Tibial artery (tissue), 4 donors: ENCODE results near the gene MGA.

Source experiments
- DNase-seq, 2 donors: peaks; one replicate each; pipeline ENCODE4 v3.0.0-alpha.2; 2019
- H3K27ac ChIP-seq, 2 donors: fragments of 200-600 bp; sonication (generic) in 1 of 2; 1 replicate in 1 of 2; 2 replicates in 1 of 2; pipeline ENCODE4 v1.5.1; 2018 to 2019; ENCODE audit warnings: mild to moderate bottlenecking in 1 of 2
- H3K27me3 ChIP-seq, 2 donors: fragments of 200-600 bp; sonication (generic) in 1 of 2; one replicate each; pipeline versions ENCODE4 v1.5.1 to v1.6.0; 2016 to 2019
- H3K36me3 ChIP-seq, 3 donors: fragments of 200-600 bp; sonication (generic) in 2 of 3; one replicate each; pipeline ENCODE4 v1.5.1; 2016 to 2019; ENCODE audit warnings: mild to moderate bottlenecking in 2 of 3
- H3K4me1 ChIP-seq, 4 donors: fragments of 200-600 bp; sonication (generic) in 2 of 4; 1 replicate in 3 of 4; 2 replicates in 1 of 4; pipeline ENCODE4 v1.5.1; 2016 to 2019
- H3K4me3 ChIP-seq, 2 donors: fragments of 200-600 bp; sonication (generic) in 1 of 2; 1 replicate in 1 of 2; 2 replicates in 1 of 2; pipeline ENCODE4 v1.5.1; 2018 to 2019; ENCODE audit warnings: mild to moderate bottlenecking in 2 of 2
- H3K9me3 ChIP-seq, 3 donors: fragments of 200-600 bp; sonication (generic) in 1 of 3; one replicate each; pipeline ENCODE4 v1.5.1; 2016 to 2019
- intact Hi-C: fragments of 100-400 bp; cut with DNase I; formaldehyde crosslinking; loops from one replicate; pipeline ENCODE4 v1.15.0; 2023; ENCODE audit warnings: low total_unique reads
- TF ChIP-seq, protein P1 (sequence below), 2 experiments: fragments of 200-600 bp in 1 of 2; fragments of 450-650 bp in 1 of 2; IDR thresholded peaks; one replicate each; pipeline ENCODE4 v1.5.1; 2017 to 2019; ENCODE audit warnings: antibody characterized with exemption in 2 of 2, mild to moderate bottlenecking in 1 of 2, moderate library complexity in 1 of 2

The MGA gene

DNA sequence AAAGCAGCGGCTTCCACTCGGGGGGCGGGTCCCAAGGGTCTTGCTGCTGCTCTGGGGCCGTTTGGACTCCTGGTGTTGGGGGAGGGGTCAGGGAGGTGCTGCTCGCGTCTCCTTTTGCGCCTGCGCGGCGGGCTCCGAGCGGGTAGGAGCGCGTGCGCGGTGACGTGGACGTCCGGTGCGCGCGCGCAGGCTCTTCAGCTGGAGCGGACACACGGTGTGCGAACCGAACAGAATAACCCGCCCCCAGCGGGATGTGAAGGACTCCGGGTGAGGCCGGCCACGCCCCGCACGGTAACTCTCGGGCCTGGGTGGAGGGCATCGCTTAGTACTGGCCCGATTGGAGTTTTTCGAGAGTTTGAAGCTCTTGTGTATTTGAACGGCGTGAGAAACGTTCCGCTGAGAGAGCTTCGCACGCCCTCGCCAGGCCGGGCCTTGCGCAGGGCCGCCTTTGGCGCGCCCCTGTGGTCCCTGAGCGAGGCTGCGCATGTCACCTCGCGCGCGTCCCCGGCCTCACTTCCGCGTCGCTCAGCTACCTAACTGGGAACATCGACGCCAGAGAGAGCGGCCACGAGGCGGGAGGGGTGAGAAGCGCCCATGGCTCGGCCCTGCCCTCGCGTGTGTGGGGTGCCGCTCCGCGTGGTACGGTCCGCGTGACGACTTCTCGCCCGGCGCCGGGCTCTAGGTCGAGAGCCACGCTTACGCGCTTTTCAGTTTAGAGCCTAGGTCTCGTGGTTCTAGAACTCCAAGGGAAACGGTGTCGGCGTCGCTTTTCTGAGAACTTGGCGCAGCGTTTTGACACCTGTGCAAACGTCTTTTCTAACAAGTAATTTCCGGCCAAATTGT is at the start of gene MGA:
Gene MGA (plus strand): TSS at position 171 of the 843 bp plus-strand sequence.
- Histone ChIP-seq H3K36me3 (no peaks in the 10 kb centered on the region), H3K9me3 (no peaks in the 10 kb centered on the region), H3K4me1 (peaks cover 0 to 32% (median 14%) of the 10 kb centered on the region in 4 donors), H3K27me3 (no peaks in the 10 kb centered on the region), H3K27ac (peak within 1 kb of the TSS; percentile 75 to 82), H3K4me3 (peak within 1 kb of the TSS; percentile 53 to 62)
- TF ChIP-seq, protein P1, sequence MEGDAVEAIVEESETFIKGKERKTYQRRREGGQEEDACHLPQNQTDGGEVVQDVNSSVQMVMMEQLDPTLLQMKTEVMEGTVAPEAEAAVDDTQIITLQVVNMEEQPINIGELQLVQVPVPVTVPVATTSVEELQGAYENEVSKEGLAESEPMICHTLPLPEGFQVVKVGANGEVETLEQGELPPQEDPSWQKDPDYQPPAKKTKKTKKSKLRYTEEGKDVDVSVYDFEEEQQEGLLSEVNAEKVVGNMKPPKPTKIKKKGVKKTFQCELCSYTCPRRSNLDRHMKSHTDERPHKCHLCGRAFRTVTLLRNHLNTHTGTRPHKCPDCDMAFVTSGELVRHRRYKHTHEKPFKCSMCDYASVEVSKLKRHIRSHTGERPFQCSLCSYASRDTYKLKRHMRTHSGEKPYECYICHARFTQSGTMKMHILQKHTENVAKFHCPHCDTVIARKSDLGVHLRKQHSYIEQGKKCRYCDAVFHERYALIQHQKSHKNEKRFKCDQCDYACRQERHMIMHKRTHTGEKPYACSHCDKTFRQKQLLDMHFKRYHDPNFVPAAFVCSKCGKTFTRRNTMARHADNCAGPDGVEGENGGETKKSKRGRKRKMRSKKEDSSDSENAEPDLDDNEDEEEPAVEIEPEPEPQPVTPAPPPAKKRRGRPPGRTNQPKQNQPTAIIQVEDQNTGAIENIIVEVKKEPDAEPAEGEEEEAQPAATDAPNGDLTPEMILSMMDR (IDR thresholded peaks at IDR 0.05) = no peak
- peak; percentile 82 to 92 for DNase-seq
- intact Hi-C loops = loop anchor here (5.0 to 10.0 kb wide), 2 partner anchors 38 to 856 kb away; partner anchors contain the start of genes DNAJC17 and ZFYVE19

DNA sequence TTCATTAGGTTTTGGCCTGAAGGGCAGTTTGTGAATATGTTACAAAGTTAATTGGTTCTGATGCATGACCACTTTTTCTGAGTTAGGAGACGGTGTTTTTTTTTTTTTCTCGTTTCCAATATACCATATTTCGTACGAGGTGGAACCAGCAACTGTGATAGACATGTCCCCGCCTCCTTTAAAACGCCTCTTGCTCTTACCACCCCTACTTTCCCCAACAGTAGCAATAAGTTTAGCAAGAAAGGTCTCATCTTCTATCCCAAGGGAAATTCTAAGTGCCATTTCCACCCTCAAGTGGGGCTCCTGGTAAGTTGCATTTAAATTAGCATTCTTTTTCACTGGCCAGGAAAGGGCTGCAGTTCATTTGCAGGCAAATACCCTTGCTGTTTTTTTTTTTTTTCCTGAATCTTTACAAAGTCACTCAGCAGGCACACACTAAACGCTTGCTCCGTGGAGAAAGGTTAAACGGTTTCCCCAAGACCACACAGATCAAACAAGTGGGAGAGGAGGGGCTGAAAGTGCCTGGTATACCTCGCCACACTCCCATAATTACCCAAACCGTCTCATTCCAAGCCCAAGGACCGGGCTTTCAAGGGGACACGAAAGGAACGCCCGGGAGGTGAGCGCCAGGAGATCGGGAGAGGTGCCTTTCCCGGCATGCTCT is 39.5 kb upstream of the MGA start:
- peaks cover 0 to 6% (median 2%) of the 10 kb centered on the region in 4 donors for H3K4me1 ChIP-seq
- H3K27me3 ChIP-seq = no peaks in the 10 kb centered on the region
- no peak for DNase-seq
- intact Hi-C loops = loop anchor here (5.0 kb wide), 1 partner anchor 42 kb away; the partner anchor contains the start of gene MGA
- H3K36me3 ChIP-seq = no peaks in the 10 kb centered on the region
- no peaks in the 10 kb centered on the region for H3K9me3 ChIP-seq
- peak overlapping the region; percentile 78 to 81 for H3K27ac ChIP-seq
- peak overlapping the region; percentile 61 to 76 for H3K4me3 ChIP-seq
- TF ChIP-seq, protein P1 (IDR thresholded peaks at IDR 0.05) = no peak

DNA sequence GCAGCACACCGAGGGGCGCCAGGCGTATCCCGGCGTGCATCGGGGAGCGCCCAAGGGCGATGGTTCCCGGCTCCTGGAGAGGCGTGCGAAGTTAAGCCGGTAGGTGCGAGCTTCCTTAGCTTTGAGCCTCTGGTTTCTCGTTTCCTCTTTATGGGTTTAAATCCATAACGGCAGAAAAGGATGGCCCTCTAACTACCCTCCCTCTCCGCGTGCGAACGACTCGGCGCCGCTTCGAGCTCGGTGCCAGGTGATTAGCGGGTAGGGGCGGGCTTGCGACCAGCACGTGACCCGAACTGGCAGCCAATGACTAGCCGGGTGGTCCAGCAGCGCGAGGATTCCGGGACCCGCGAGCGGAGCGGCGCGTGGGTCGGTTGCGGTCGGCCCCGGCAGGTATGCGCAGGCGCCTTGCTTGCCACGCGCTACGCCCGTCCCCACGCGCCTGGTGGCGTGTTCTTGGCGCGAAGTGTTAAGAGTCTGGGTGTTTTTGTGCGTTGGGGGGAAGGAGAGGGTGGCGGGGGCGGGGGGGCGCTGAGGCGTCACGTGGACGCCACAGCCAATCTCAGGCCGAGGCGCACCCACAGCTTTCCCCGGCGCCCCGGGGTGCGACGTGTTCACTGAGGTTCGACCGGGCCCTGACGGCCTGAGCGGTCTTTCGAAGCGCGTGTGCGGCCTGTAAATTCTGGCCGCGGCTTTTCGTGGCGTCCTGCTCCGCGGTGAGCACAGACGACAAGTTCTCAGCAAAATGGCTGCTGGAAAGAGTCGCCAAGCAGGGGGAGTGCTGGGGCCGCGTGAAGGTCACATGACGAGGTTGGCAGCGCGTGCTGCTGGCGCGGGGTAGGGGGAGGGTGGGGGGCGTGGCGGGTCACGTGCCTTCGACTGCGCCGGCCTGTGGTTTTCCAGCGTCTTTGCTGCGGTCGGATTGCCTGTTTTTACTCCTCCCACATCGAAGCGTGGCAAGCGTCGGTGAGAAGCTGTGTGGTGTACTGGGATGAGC is 38.7 kb upstream of the MGA start:
- Histone ChIP-seq H3K4me3 (peak overlapping the region; percentile 61 to 76), H3K27me3 (no peaks in the 10 kb centered on the region), H3K36me3 (no peaks in the 10 kb centered on the region), H3K4me1 (peaks cover 0 to 6% (median 2%) of the 10 kb centered on the region in 4 donors), H3K27ac (peak overlapping the region; percentile 78 to 81), H3K9me3 (no peaks in the 10 kb centered on the region)
- intact Hi-C loops = loop anchor here (5.0 kb wide), 1 partner anchor 41 kb away; the partner anchor contains the start of gene MGA
- TF ChIP-seq, protein P1 (IDR thresholded peaks at IDR 0.05) = no peak
- DNase-seq = peak; percentile 62 to 87

DNA sequence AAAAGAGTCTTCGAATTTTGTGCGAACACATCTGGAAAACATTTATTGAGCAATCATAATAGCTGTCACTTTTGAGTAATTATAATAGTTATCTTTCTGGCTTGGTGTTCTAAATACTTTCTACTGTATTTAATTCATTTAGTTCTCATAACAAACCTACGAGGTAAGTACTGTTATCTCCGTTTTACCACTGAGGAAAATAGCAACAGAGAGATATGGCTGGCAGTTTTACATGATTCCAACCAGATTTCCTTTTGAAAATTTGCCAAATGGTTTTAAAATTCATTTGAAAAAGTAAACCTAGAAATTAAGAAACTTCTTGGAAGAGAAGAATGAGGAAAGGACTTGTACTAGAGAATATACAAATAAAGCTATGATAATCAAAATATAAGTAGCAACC is 37.3 kb upstream of the MGA start:
- intact Hi-C loops = loop anchor here (5.0 kb wide), 1 partner anchor 39 kb away; the partner anchor contains the start of gene MGA
- Histone ChIP-seq H3K4me1 (peaks cover 0 to 6% (median 2%) of the 10 kb centered on the region in 4 donors), H3K36me3 (no peaks in the 10 kb centered on the region), H3K27ac (no peak overlapping the region), H3K9me3 (no peaks in the 10 kb centered on the region), H3K4me3 (no peak overlapping the region), H3K27me3 (no peaks in the 10 kb centered on the region)
- TF ChIP-seq, protein P1 (IDR thresholded peaks at IDR 0.05) = no peak
- DNase-seq = no peak

DNA sequence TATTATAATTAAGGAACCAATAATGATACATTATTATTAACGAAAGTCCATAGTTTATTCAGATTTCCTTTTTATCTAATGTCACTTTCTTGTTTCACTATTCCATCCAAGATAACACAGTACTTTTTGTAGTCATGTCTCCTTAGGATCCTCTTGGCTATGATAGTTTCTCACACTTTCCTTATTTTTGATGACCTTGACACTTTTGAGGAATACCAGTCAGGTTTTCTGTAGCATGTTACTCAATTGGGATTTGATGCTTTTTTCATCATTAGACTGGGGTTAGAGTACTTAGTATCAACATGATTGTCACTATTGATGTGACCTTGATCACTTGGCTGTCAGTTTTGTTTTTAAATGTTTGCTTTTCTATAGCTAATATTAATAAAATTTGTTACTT is 33.0 kb upstream of the MGA start:
- TF ChIP-seq, protein P1 (IDR thresholded peaks at IDR 0.05) = no peak
- Histone ChIP-seq H3K9me3 (no peaks in the 10 kb centered on the region), H3K27ac (no peak overlapping the region), H3K36me3 (no peaks in the 10 kb centered on the region), H3K4me3 (no peak overlapping the region), H3K4me1 (no peaks in the 10 kb centered on the region), H3K27me3 (no peaks in the 10 kb centered on the region)
- no peak for DNase-seq
- intact Hi-C loops = no loop called here
